Epidermal melanocyte (primary cell): ENCODE measurements around the gene MGAT3.
A peak's percentile ranks its signal among the peaks of the same experiment; 100 is the strongest.

Source experiments
- DNase-seq: peaks from one replicate; pipeline ENCODE4 v3.0.0; 2011; ENCODE audit warnings: low spot score; ENCODE audit not compliant: insufficient read length

Gene MGAT3

GRCh38 chr22:39428597-39429071 lies 28.2 kb upstream of the MGAT3 start:
- DNase-seq, result no peak

- no peak for DNase-seq
Measured at GRCh38 chr22:39429186-39429585, 27.6 kb upstream of the MGAT3 start.

GRCh38 chr22:39429916-39430575 lies 26.8 kb upstream of the MGAT3 start:
- no peak for DNase-seq

- no peak for DNase-seq
Measured at GRCh38 chr22:39430576-39431150, 26.1 kb upstream of the MGAT3 start.

- DNase-seq, result no peak
Measured at GRCh38 chr22:39431216-39431801, 25.5 kb upstream of the MGAT3 start.

- no peak for DNase-seq
Measured at GRCh38 chr22:39431821-39432251, 25.0 kb upstream of the MGAT3 start.

- DNase-seq, result peak; percentile 62
Measured at GRCh38 chr22:39432361-39432811, 24.4 kb upstream of the MGAT3 start.

- no peak for DNase-seq
Measured at GRCh38 chr22:39433476-39434242, 23.2 kb upstream of the MGAT3 start.

GRCh38 chr22:39434243-39434653 lies 22.6 kb upstream of the MGAT3 start:
- no peak for DNase-seq

- DNase-seq, result no peak
Measured at GRCh38 chr22:39434721-39435120, 22.1 kb upstream of the MGAT3 start.

GRCh38 chr22:39435616-39436015 lies 21.2 kb upstream of the MGAT3 start:
- no peak for DNase-seq

- DNase-seq, result no peak
Measured at GRCh38 chr22:39437791-39438704, 18.8 kb upstream of the MGAT3 start.

- DNase-seq, result no peak
Measured at GRCh38 chr22:39439170-39439569, 17.6 kb upstream of the MGAT3 start.

- no peak for DNase-seq
Measured at GRCh38 chr22:39443398-39443797, 13.4 kb upstream of the MGAT3 start.

GRCh38 chr22:39444247-39444800 lies 12.5 kb upstream of the MGAT3 start:
- DNase-seq, result no peak

GRCh38 chr22:39444937-39445465 lies 11.8 kb upstream of the MGAT3 start:
- DNase-seq, result no peak

GRCh38 chr22:39445678-39446077 lies 11.1 kb upstream of the MGAT3 start:
- no peak for DNase-seq

GRCh38 chr22:39446239-39446721 lies 10.5 kb upstream of the MGAT3 start:
- DNase-seq, result no peak

- DNase-seq, result no peak
Measured at GRCh38 chr22:39448205-39449054, 8.4 kb upstream of the MGAT3 start.
